Measurements from ENCODE around the gene INO80.

The INO80 gene

DNA sequence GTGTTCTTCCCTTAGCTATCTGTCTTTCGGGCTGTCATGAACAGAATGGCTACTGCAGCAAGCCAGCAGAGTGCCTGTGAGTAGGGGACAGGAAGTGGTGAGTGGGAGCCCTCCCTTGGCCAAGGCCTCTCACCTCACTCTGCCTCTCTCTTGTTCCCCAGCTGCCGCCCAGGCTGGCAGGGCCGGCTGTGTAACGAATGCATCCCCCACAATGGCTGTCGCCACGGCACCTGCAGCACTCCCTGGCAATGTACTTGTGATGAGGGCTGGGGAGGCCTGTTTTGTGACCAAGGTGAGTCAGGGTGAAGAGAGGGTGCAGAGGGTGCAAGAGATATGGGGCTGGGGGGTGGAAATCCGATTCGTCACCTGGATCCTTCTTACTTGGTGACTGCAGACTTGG, 183.9 kb downstream of the INO80 start:
- H3K27ac ChIP-seq (ENCODE audit: low read depth, low read length): no peak overlapping the region
- peaks cover 4% of the 10 kb centered on the region for H3K36me3 ChIP-seq (ENCODE audit: control insufficient read depth, insufficient read depth, low read length)
- H3K4me3 ChIP-seq (ENCODE audit: low read length): peak overlapping the region; percentile 79
- H3K4me1 ChIP-seq (ENCODE audit: control insufficient read depth, insufficient read depth, low read length): peaks cover 6% of the 10 kb centered on the region
- peaks cover 19% of the 10 kb centered on the region for H3K27me3 ChIP-seq (ENCODE audit: control insufficient read depth, insufficient read depth, low read length)
- H3K9ac ChIP-seq (ENCODE audit: low read length): peak overlapping the region; percentile 17

DNA sequence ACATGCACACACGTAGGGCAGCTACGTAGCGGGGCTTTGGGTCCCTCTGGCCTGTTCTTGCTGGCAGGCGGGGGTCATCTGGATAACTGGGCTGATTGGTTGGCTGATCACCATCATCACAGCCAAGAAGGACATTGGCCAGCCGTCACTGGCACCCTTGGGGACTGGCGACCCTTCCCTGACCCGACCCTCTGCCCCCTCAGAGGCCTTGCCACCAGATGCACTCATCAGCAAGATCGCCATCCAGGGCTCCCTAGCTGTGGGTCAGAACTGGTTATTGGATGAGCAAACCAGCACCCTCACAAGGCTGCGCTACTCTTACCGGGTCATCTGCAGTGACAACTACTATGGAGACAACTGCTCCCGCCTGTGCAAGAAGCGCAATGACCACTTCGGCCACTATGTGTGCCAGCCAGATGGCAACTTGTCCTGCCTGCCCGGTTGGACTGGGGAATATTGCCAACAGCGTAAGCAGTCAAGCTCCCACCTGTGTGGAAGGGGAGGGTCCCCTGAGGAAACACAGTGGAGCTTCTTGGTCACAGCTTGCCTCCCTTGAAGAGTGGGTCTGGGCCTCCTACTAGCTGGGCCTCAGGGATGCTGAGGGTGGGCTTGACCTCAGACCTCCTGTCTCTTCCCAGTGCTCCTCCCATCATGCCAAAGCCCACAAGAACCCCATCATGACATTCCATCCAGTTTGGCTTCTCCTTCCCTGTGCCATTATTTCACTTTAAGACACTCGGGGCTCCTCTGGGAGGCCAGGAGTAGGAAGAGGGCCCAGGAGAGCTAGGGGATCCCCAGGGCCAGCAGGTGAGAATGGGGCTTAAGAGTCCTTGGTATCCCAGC, 184.6 kb downstream of the INO80 start:
- peak overlapping the region; percentile 79 for H3K4me3 ChIP-seq (ENCODE audit: low read length)
- no peak overlapping the region for H3K9ac ChIP-seq (ENCODE audit: low read length)
- peaks cover 25% of the 10 kb centered on the region for H3K27me3 ChIP-seq (ENCODE audit: control insufficient read depth, insufficient read depth, low read length)
- H3K36me3 ChIP-seq (ENCODE audit: control insufficient read depth, insufficient read depth, low read length): peaks cover 4% of the 10 kb centered on the region
- H3K4me1 ChIP-seq (ENCODE audit: control insufficient read depth, insufficient read depth, low read length): peaks cover 6% of the 10 kb centered on the region
- no peak overlapping the region for H3K27ac ChIP-seq (ENCODE audit: low read depth, low read length)

DNA sequence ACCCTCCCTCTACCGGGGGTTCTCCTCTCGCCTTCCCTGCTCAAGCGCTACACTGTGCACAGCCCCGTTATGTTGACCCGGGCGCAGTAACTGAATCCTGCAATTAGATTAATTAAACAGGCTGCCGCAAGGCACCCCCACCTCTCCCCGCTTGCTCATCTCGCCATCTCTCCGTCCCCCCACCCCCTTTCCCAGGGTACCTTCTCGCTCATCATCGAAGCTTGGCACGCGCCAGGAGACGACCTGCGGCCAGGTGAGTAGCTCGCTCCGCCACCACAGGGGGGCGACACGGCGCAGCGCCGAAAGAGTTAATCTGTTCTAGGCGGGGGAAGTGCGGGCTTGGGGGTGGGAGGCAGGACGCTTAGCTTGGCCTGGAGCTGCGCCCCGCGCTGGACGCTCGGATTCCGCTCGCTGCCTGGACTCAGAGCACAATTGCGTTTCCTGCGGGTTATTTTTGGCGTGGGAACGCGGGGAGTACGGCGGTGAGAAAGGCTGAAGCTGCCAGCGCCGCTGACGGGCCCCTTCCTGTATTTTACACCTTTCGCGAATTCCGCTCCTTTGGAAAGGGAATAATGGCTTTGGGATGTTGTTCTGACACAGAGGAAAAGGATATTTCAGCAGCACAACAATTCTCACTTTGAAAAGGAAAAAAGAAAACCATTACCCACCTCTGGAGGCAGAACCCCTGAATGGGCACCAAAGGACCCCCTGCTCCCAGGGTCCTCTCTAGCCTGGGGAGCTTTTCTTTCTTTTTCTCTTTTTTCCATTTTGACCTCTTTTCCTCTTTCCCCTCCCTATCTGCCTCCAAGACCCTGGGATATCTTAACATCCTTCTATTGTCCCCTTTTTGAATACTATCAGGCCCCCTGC, 185.4 kb downstream of the INO80 start:
- no peak overlapping the region for H3K27ac ChIP-seq (ENCODE audit: low read depth, low read length)
- no peak overlapping the region for H3K9ac ChIP-seq (ENCODE audit: low read length)
- H3K36me3 ChIP-seq (ENCODE audit: control insufficient read depth, insufficient read depth, low read length): peaks cover 4% of the 10 kb centered on the region
- H3K4me3 ChIP-seq (ENCODE audit: low read length): peak overlapping the region; percentile 79
- peaks cover 6% of the 10 kb centered on the region for H3K4me1 ChIP-seq (ENCODE audit: control insufficient read depth, insufficient read depth, low read length)
- H3K27me3 ChIP-seq (ENCODE audit: control insufficient read depth, insufficient read depth, low read length): peaks cover 29% of the 10 kb centered on the region

DNA sequence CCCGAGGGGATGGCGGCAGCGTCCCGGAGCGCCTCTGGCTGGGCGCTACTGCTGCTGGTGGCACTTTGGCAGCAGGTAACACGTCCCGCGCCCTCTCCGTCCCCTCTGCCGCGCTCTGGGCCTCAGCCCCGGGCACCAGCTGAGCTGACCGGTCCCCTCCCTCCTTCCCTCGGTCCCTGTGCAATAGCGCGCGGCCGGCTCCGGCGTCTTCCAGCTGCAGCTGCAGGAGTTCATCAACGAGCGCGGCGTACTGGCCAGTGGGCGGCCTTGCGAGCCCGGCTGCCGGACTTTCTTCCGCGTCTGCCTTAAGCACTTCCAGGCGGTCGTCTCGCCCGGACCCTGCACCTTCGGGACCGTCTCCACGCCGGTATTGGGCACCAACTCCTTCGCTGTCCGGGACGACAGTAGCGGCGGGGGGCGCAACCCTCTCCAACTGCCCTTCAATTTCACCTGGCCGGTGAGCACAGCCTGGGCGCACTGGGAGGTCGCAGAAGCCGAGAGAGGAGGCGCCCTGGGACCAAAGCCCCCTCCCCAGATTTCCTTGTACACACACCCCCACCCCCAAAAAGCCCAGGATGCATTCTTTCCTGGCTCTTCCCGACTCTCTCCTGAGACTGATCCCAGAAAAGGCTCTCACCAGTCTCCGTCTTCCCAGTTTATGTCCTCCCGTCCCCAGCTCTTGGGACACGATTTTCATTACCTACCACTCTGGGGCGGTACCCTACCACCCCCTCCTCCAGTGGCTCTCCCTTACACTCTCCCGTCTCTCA, 186.2 kb downstream of the INO80 start:
- no peak overlapping the region for H3K9ac ChIP-seq (ENCODE audit: low read length)

More for the DNA sequence above, 186.2 kb downstream of the INO80 start:
- Histone ChIP-seq H3K4me3 (ENCODE audit: low read length) (peak overlapping the region; percentile 79), H3K27ac (ENCODE audit: low read depth, low read length) (no peak overlapping the region), H3K27me3 (ENCODE audit: control insufficient read depth, insufficient read depth, low read length) (peaks cover 29% of the 10 kb centered on the region), H3K4me1 (ENCODE audit: control insufficient read depth, insufficient read depth, low read length) (peaks cover 6% of the 10 kb centered on the region), H3K36me3 (ENCODE audit: control insufficient read depth, insufficient read depth, low read length) (no peaks in the 10 kb centered on the region)

All from rectal smooth muscle tissue (tissue), 1 donor.